Transverse colon (tissue), 4 donors: ENCODE measurements around the gene DDTL. TPM values are rescaled to one million over a fixed set of nuclear protein-coding genes. Genes with fewer than 3 reads are reported as not detected.
"Not testable (repeated sequence)": the region's sequence is repeated elsewhere in the genome, so short reads cannot be mapped to it uniquely, and the experiment has no call there.

ENCODE experiments used
- DNase-seq: peaks from one replicate; pipeline ENCODE4 v3.0.0-alpha.2; 2019
- H3K27ac ChIP-seq, 4 donors: fragments of 200-600 bp; sonication (generic); 2 replicates each; pipeline ENCODE4 v1.5.1; 2016 to 2018; ENCODE audit warnings: inconsistent platforms in 4 of 4
- H3K27me3 ChIP-seq: fragments of 200-600 bp; sonication (generic); 2 replicates; pipeline ENCODE4 v1.5.1; 2017; ENCODE audit warnings: inconsistent platforms
- H3K36me3 ChIP-seq, 4 donors: fragments of 200-600 bp; sonication (generic); 2 replicates each; pipeline ENCODE4 v1.5.1; 2017 to 2019; ENCODE audit warnings: inconsistent platforms in 4 of 4
- H3K4me1 ChIP-seq, 4 donors: fragments of 200-600 bp; sonication (generic); 2 replicates each; pipeline ENCODE4 v1.5.1; 2017 to 2020; ENCODE audit warnings: inconsistent platforms in 4 of 4
- H3K4me3 ChIP-seq, 4 donors: fragments of 200-600 bp; sonication (generic); 1 replicate in 1 of 4; 2 replicates in 3 of 4; pipeline versions ENCODE4 v1.5.1 to v1.6.1; 2017 to 2019; ENCODE audit warnings: inconsistent platforms in 4 of 4
- H3K9me3 ChIP-seq, 2 donors: fragments of 200-600 bp; sonication (generic); 2 replicates each; pipeline ENCODE4 v1.5.1; 2017 to 2019; ENCODE audit warnings: inconsistent platforms in 2 of 2
- CTCF ChIP-seq, 5 experiments: fragments of 200-600 bp in 3 of 5; fragments of 450-650 bp in 2 of 5; sonication (generic) in 3 of 5; IDR thresholded peaks; 1 replicate in 2 of 5; 2 replicates in 3 of 5; pipeline ENCODE4 v1.5.1; 2016 to 2017; ENCODE audit warnings: antibody characterized with exemption in 5 of 5, inconsistent platforms in 3 of 5, mild to moderate bottlenecking in 2 of 5, moderate library complexity in 1 of 5
- EP300 ChIP-seq: sonication (generic); formaldehyde crosslinking; IDR thresholded peaks from one replicate; pipeline ENCODE4 v1.6.1; 2017; ENCODE audit warnings: antibody characterized with exemption, low read depth
- POLR2A ChIP-seq: fragments of 450-650 bp; IDR thresholded peaks from one replicate; pipeline ENCODE4 v1.6.1; 2016; ENCODE audit warnings: antibody characterized with exemption, mild to moderate bottlenecking, moderate library complexity
- POLR2AphosphoS5 ChIP-seq, 3 donors: sonication (generic); formaldehyde crosslinking; IDR thresholded peaks; one replicate each; pipeline ENCODE4 v1.6.1; 2016; ENCODE audit warnings: antibody characterized with exemption in 3 of 3
- WGBS, 2 donors: methylation state at CpG; one replicate each; pipeline ENCODE4 v1.1.5; 2018; ENCODE audit warnings: low coverage in 1 of 2; 5-methylcytosine and 5-hydroxymethylcytosine counted together
- in situ Hi-C, 4 donors: fragments of 200-750 bp; cut with MboI; loops; one replicate each; pipeline versions ENCODE4 v1.15.0 to v1.15.1; 2017; ENCODE audit warnings: low sequenced_read_pairs in 3 of 4, low pct_ligation_motif_present in 1 of 4, low pct_unique_long_range_greater_than_20kb in 1 of 4
- intact Hi-C: fragments of 100-400 bp; cut with DNase I; formaldehyde crosslinking; loops from one replicate; pipeline ENCODE4 v1.15.1; 2023; ENCODE audit warnings: low total_unique reads
- total RNA-seq, 4 donors: library from RNA; depleted of rRNA; stranded (reverse); fragments of >200 nt; gene quantifications; one replicate each; pipeline ENCODE4 v1.1.0, GENCODE V29; 2016

Gene DDTL
- 1 to 10 TPM in 2 of 4 donors, not detected in 2; 1.5 to 1.8 TPM for total RNA-seq

GRCh38 chr22:23966568-23966967, at the start of gene DDTL:
Gene DDTL, plus strand, starts transcription at chr22:23966888. Its CDS starts 27 bp downstream, at chr22:23966915.
- H3K27ac ChIP-seq, H3K4me3 ChIP-seq, intact Hi-C loops, H3K36me3 ChIP-seq, H3K4me1 ChIP-seq, in situ Hi-C loops, H3K27me3 ChIP-seq, DNase-seq, H3K9me3 ChIP-seq: not testable (repeated sequence)
- WGBS, 2 donors: no CpG with 5 or more reads among the region's 30 CpGs

GRCh38 chr22:23920267-23920611, 46.4 kb upstream of the DDTL start:
- not testable (repeated sequence) for H3K9me3 ChIP-seq, H3K4me1 ChIP-seq, H3K27me3 ChIP-seq, DNase-seq, H3K4me3 ChIP-seq
- in situ Hi-C loops: loop anchor here in 1 of 4 donors (10.0 kb wide), 1 partner anchor 55 kb away; the partner anchor contains the start of gene DDT
- Histone ChIP-seq H3K36me3 (peaks cover 0 to 18% (median 0%) of the 10 kb centered on the region in 4 donors), H3K27ac (peak overlapping the region; percentile 10 to 50 (median 38))
- 100% methylated on average over 1 of the region's 1 CpG; no CpG with 5 or more reads in 1 of the 2 donors for WGBS, 2 donors
- intact Hi-C loops: loop anchor here (5.0 kb wide), 1 partner anchor 52 kb away; the partner anchor contains the start of gene DDT

- H3K4me3 ChIP-seq, DNase-seq, H3K27ac ChIP-seq, H3K4me1 ChIP-seq, H3K9me3 ChIP-seq, H3K27me3 ChIP-seq: not testable (repeated sequence)
- intact Hi-C loops (loop anchor here (5.0 kb wide), 1 partner anchor 51 kb away; the partner anchor contains the start of gene DDT), in situ Hi-C loops (loop anchor here in 1 of 4 donors (10.0 kb wide), 1 partner anchor 53 kb away; the partner anchor contains the start of gene DDT)
- WGBS, 2 donors: 91 to 100% methylated on average over 1 to 13 of the region's 13 CpGs
- peaks cover 0 to 29% (median 3%) of the 10 kb centered on the region in 4 donors for H3K36me3 ChIP-seq
- TF ChIP-seq POLR2AphosphoS5 (IDR thresholded peaks at IDR 0.05): peak in 1 of 3 donors; percentile 7
Measured at GRCh38 chr22:23921586-23922201, 45.0 kb upstream of the DDTL start.

GRCh38 chr22:23922921-23923320, 43.8 kb upstream of the DDTL start:
- 67 to 71% methylated on average over 1 to 2 of the region's 2 CpGs for WGBS, 2 donors
- Histone ChIP-seq H3K4me3 (no peak overlapping the region), H3K27ac (no peak overlapping the region), H3K27me3 (no peaks in the 10 kb centered on the region), H3K4me1 (no peaks in the 10 kb centered on the region), H3K9me3 (peaks cover 4% of the 10 kb centered on the region in 2 donors), H3K36me3 (peaks cover 0 to 29% (median 3%) of the 10 kb centered on the region in 4 donors)
- TF ChIP-seq POLR2AphosphoS5 (IDR thresholded peaks at IDR 0.05): no peak
- TF ChIP-seq POLR2A: no peak
- TF ChIP-seq EP300: no peak
- TF ChIP-seq CTCF (IDR thresholded peaks at IDR 0.05): no peak
- intact Hi-C loops: loop anchor here (5.0 kb wide), 1 partner anchor 49 kb away; the partner anchor contains the start of gene DDT
- in situ Hi-C loops: loop anchor here in 1 of 4 donors (10.0 kb wide), 1 partner anchor 52 kb away; the partner anchor contains the start of gene DDT
- no peak for DNase-seq

- intact Hi-C loops: no loop called here
- DNase-seq: no peak
Measured at GRCh38 chr22:23925020-23925606, 41.6 kb upstream of the DDTL start.

More at GRCh38 chr22:23925020-23925606, 41.6 kb upstream of the DDTL start:
- WGBS, 2 donors: 98 to 100% methylated on average over 2 to 5 of the region's 6 CpGs
- Histone ChIP-seq H3K27ac (no peak overlapping the region), H3K27me3 (no peaks in the 10 kb centered on the region), H3K4me1 (no peaks in the 10 kb centered on the region), H3K9me3 (peaks cover 4% of the 10 kb centered on the region in 2 donors), H3K36me3 (peaks cover 0 to 29% (median 3%) of the 10 kb centered on the region in 4 donors), H3K4me3 (no peak overlapping the region)
- TF ChIP-seq POLR2AphosphoS5 (IDR thresholded peaks at IDR 0.05) (no peak), POLR2A (no peak), EP300 (no peak), CTCF (IDR thresholded peaks at IDR 0.05) (no peak)
- in situ Hi-C loops: loop anchor here in 1 of 4 donors (10.0 kb wide), 1 partner anchor 50 kb away; the partner anchor contains the start of gene DDT
